Gastroesophageal sphincter (tissue), 4 donors: Measurements from ENCODE around the gene SCGB3A1. TPM values are rescaled to one million over a fixed set of nuclear protein-coding genes. Genes with fewer than 3 reads are reported as not detected.

Source experiments
- ATAC-seq: fragments of 150-250 bp; one replicate; pipeline ENCODE4 v1.9.1; 2016; ENCODE audit warnings: mild to moderate bottlenecking, moderate library complexity
- H3K27ac ChIP-seq, 4 donors: fragments of 200-600 bp; sonication (generic) in 3 of 4; 1 replicate in 3 of 4; 2 replicates in 1 of 4; pipeline ENCODE4 v1.5.1; 2016 to 2019
- H3K27me3 ChIP-seq: fragments of 200-600 bp; sonication (generic); one replicate; pipeline ENCODE4 v1.5.1; 2019
- H3K36me3 ChIP-seq, 2 donors: fragments of 200-600 bp; sonication (generic); one replicate each; pipeline ENCODE4 v1.5.1; 2019; ENCODE audit warnings: control low read depth in 1 of 2
- H3K4me1 ChIP-seq, 3 donors: fragments of 200-600 bp; sonication (generic); 1 replicate in 2 of 3; 2 replicates in 1 of 3; pipeline ENCODE4 v1.5.1; 2016 to 2019; ENCODE audit warnings: control low read depth in 2 of 3
- H3K4me3 ChIP-seq, 2 donors: fragments of 200-600 bp; sonication (generic); one replicate each; pipeline ENCODE4 v1.5.1; 2019; ENCODE audit warnings: mild to moderate bottlenecking in 1 of 2, moderate library complexity in 1 of 2
- H3K9me3 ChIP-seq, 3 donors: fragments of 200-600 bp; sonication (generic); one replicate each; pipeline ENCODE4 v1.5.1; 2017 to 2019; ENCODE audit warnings: control low read depth in 2 of 3
- EP300 ChIP-seq: sonication (generic); formaldehyde crosslinking; IDR thresholded peaks from one replicate; pipeline ENCODE4 v1.6.1; 2017; ENCODE audit warnings: antibody characterized with exemption, mild to moderate bottlenecking
- POLR2A ChIP-seq, 2 donors: fragments of 450-650 bp; IDR thresholded peaks; one replicate each; pipeline ENCODE4 v1.6.1; 2017; ENCODE audit warnings: antibody characterized with exemption in 2 of 2, mild to moderate bottlenecking in 2 of 2, moderate library complexity in 1 of 2
- POLR2AphosphoS5 ChIP-seq: sonication (generic); formaldehyde crosslinking; IDR thresholded peaks from one replicate; pipeline ENCODE4 v1.6.1; 2017; ENCODE audit warnings: antibody characterized with exemption
- WGBS, 2 donors: methylation state at CpG; one replicate each; pipeline ENCODE4 v1.1.5; 2018; ENCODE audit warnings: low coverage in 1 of 2; 5-methylcytosine and 5-hydroxymethylcytosine counted together
- total RNA-seq, 4 donors: library from RNA; depleted of rRNA; stranded (reverse); fragments of >200 nt; gene quantifications; one replicate each; pipeline ENCODE4 v1.1.0, GENCODE V29; 2016
- TF ChIP-seq, protein P1 (sequence below), 4 experiments: fragments of 200-600 bp in 2 of 4; fragments of 450-650 bp in 2 of 4; sonication (generic) in 1 of 4; IDR thresholded peaks; one replicate each; pipeline ENCODE4 v1.5.1; 2017 to 2019; ENCODE audit warnings: antibody characterized with exemption in 4 of 4, mild to moderate bottlenecking in 2 of 4, moderate library complexity in 2 of 4

The SCGB3A1 gene, protein sequence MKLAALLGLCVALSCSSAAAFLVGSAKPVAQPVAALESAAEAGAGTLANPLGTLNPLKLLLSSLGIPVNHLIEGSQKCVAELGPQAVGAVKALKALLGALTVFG
- 10 to 100 TPM in 1 of 4 donors, not detected in 3; 78.4 TPM for total RNA-seq

DNA sequence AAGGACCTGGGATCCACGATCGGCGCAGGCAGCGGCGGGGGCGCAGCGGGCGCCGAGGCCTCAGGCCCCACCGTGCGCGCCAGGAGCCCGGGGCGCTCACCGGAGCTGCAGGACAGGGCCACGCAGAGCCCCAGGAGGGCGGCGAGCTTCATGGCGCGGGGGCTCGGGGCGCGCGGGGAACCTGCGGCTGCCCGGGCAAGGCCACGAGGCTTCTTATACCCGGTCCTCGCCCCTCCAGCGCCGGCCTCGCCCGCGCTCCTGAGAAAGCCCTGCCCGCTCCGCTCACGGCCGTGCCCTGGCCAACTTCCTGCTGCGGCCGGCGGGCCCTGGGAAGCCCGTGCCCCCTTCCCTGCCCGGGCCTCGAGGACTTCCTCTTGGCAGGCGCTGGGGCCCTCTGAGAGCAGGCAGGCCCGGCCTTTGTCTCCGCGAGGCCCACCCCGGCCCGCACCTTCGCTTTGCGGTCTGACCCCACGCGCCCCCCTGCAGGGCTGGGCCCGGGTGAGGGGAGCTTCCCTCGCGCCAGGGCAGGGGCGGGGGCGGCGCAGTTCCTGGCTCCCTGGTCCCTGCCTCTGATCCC lies at the start of gene SCGB3A1:
SCGB3A1 (minus strand) TSS at position 189 of the 577 bp plus-strand sequence; CDS start at position 152, 37 bp downstream.
- TF ChIP-seq POLR2A (IDR thresholded peaks at IDR 0.05), result no peak
- no peaks in the 10 kb centered on the region for H3K9me3 ChIP-seq
- 20% methylated on average over 1 of the region's 60 CpGs; no CpG with 5 or more reads in 1 of the 2 donors for WGBS, 2 donors
- peaks cover 0 to 21% (median 0%) of the 10 kb centered on the region in 3 donors for H3K4me1 ChIP-seq
- H3K4me3 ChIP-seq, result peak within 1 kb of the TSS in 1 of 2 donors; percentile 30
- no peaks in the 10 kb centered on the region for H3K36me3 ChIP-seq
- no peak for ATAC-seq
- no peak within 1 kb of the TSS for H3K27ac ChIP-seq
- peaks cover 64% of the 10 kb centered on the region for H3K27me3 ChIP-seq

DNA sequence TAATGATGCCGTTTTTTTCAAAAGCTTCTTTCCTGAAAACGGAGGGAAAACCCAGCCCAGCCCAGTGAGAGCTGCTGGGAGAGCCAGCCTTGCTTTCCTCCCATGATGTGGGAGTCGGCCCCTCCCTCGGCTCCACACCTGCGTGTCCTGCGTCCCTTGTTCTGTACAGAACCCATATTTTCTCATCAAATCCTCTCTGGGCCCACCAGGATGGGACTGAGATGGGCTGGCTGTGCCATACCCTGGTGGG lies 49.2 kb upstream of the SCGB3A1 start:
- 68% methylated on average over 6 of the region's 6 CpGs; no CpG with 5 or more reads in 1 of the 2 donors for WGBS, 2 donors
- peak; percentile 16 for ATAC-seq
- no peak overlapping the region for H3K27ac ChIP-seq
- no peaks in the 10 kb centered on the region for H3K36me3 ChIP-seq
- H3K4me1 ChIP-seq, result no peaks in the 10 kb centered on the region
- no peak overlapping the region for H3K4me3 ChIP-seq
- TF ChIP-seq EP300 (no peak), POLR2AphosphoS5 (no peak), POLR2A (IDR thresholded peaks at IDR 0.05) (no peak)
- TF ChIP-seq, protein P1, sequence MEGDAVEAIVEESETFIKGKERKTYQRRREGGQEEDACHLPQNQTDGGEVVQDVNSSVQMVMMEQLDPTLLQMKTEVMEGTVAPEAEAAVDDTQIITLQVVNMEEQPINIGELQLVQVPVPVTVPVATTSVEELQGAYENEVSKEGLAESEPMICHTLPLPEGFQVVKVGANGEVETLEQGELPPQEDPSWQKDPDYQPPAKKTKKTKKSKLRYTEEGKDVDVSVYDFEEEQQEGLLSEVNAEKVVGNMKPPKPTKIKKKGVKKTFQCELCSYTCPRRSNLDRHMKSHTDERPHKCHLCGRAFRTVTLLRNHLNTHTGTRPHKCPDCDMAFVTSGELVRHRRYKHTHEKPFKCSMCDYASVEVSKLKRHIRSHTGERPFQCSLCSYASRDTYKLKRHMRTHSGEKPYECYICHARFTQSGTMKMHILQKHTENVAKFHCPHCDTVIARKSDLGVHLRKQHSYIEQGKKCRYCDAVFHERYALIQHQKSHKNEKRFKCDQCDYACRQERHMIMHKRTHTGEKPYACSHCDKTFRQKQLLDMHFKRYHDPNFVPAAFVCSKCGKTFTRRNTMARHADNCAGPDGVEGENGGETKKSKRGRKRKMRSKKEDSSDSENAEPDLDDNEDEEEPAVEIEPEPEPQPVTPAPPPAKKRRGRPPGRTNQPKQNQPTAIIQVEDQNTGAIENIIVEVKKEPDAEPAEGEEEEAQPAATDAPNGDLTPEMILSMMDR (IDR thresholded peaks at IDR 0.05), result no peak
- H3K9me3 ChIP-seq, result no peaks in the 10 kb centered on the region
- H3K27me3 ChIP-seq, result peaks cover 40% of the 10 kb centered on the region

DNA sequence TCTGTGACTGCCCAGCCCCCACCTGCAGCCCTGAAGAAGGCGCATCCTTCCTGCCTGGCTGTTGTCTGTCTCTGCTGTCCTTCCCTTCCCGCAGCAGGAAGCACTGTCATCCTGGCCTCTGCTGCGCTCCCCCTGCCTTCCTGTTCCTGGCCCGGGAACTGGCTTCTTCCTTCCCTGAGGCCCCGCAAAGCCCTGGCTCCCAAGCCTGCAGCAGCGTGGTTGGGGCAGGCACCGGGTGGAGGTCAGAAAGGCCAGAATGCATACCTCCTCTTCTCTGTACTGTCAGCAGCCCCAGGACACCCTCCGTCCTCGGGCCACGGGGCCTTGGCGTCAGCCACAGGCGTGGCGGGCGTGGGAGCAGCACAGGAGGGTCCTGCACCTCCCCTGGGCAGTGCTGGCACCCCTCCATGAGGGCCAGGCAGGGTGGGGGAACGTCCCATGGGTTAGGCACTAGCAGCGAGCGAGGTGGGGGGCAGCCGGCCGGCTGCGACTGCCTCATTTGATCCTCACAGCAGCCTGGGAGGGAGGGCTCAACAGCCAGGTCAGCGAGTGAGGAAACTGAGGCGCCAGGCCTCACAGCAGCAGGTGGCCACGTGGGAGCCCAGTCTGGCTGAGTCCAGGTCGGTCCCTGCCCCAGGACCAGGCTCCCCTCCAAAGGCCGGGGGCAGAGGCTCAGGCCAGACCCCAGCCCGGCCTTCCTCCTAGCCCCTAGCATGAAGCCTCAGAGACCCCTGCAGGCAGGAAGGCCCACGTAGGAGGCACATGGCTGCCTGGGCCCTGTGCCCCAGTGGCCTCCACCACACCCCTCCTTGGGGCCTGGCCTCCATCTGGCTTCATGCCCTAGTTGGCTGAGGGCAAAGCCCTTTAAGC lies 48.7 kb upstream of the SCGB3A1 start:
- Histone ChIP-seq H3K27ac (no peak overlapping the region), H3K27me3 (peaks cover 35% of the 10 kb centered on the region), H3K9me3 (no peaks in the 10 kb centered on the region), H3K4me1 (no peaks in the 10 kb centered on the region), H3K36me3 (no peaks in the 10 kb centered on the region), H3K4me3 (no peak overlapping the region)
- ATAC-seq, result peak; percentile 46
- WGBS, 2 donors, result 60% methylated on average over 2 of the region's 27 CpGs; no CpG with 5 or more reads in 1 of the 2 donors
- TF ChIP-seq POLR2AphosphoS5, result no peak
- no peak for TF ChIP-seq EP300
- TF ChIP-seq, protein P1 (IDR thresholded peaks at IDR 0.05), result no peak
- TF ChIP-seq POLR2A (IDR thresholded peaks at IDR 0.05), result no peak

DNA sequence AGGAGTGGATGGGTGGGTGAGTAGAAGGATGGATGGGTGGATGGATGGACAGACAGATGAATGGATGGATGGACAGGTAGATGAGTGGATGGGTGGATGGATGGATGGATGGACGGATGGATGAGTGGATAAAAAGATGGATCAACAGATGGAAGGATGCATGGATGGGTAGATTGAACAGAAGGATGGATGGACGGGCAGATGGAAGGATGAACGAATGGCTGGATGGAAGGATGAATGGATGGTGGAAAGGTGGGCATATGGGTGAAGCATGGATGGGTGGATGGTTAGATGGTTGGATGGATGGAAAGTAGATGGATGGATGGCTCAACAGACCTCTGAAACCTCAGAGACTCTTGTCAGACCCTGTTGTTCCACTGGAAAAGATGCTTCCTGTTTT lies 48.0 kb upstream of the SCGB3A1 start:
- no peak overlapping the region for H3K27ac ChIP-seq
- H3K4me3 ChIP-seq, result no peak overlapping the region
- ATAC-seq, result no peak
- TF ChIP-seq POLR2A (IDR thresholded peaks at IDR 0.05) (no peak), EP300 (no peak), POLR2AphosphoS5 (no peak)
- TF ChIP-seq, protein P1 (IDR thresholded peaks at IDR 0.05), result no peak
- H3K36me3 ChIP-seq, result no peaks in the 10 kb centered on the region
- H3K4me1 ChIP-seq, result no peaks in the 10 kb centered on the region
- 44 to 53% methylated on average over 2 to 3 of the region's 3 CpGs for WGBS, 2 donors
- peaks cover 28% of the 10 kb centered on the region for H3K27me3 ChIP-seq
- H3K9me3 ChIP-seq, result no peaks in the 10 kb centered on the region

DNA sequence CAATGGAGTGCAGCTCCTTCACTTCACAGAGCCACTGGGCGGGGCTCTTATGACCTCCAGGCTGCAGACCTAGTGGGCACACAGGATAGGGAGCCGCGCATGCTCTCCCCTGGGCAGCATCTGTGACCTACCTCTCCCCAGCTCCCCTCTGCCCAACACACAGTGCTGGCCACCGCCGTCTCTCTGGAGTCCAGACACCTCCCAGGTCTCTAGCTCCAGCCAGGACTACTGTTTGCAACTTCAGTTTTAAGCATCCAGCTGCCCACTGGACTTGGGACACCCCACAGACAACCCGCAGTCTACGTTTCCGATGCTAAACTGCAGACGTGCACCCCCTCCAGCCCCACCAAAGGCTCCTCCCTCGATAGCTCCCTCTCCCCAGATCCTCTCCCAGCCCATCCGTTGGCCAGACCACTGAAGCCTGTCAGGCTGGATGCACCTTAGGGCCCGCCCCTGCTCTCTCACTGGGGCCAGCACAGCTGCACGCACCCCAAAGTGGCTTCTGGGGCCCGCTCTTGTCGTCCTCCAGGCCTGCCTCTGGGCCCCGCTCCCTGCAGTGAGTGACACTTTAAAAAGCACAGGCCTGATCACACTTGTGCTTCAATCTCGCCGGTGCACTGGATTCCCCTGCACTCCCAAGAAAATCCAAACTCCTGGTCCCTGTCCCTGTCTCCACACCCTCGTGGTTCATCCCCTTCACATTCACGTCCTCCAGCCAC lies 46.8 kb upstream of the SCGB3A1 start:
- no peaks in the 10 kb centered on the region for H3K4me1 ChIP-seq
- no peak overlapping the region for H3K4me3 ChIP-seq
- H3K36me3 ChIP-seq, result no peaks in the 10 kb centered on the region
- H3K9me3 ChIP-seq, result no peaks in the 10 kb centered on the region
- H3K27ac ChIP-seq, result no peak overlapping the region
- no peak for ATAC-seq
- peaks cover 34% of the 10 kb centered on the region for H3K27me3 ChIP-seq
- no peak for TF ChIP-seq EP300
- 48 to 52% methylated on average over 7 to 12 of the region's 20 CpGs for WGBS, 2 donors
